ENCODE measurements around the gene VSX1.

The VSX1 gene

DNA sequence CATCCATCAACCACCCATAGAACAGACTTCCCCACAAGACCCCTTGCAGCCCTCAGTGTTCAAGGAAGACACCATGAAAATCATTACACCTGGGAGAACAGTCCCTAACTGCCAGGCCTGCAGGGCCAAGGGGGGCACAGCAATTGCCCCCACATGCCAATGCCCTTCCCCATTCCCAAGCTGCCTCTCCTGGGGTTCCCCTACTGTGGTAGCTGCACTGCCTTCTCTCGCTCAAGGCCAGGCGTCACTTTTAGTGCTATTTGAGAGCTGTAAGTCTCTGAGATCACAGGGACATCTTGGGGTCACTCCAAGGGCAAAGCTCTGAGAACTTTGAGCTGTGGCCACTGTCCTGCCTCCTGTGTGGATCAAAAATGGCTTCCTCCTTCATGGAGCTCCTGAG lies 18.0 kb downstream of the VSX1 start:
- no peak overlapping the region for H3K4me3 ChIP-seq (ENCODE audit: low read depth in 1 of 2, low read length in 2 of 2)
- H3K9me3 ChIP-seq (ENCODE audit: low read length) = no peaks in the 10 kb centered on the region
- H3K9ac ChIP-seq (ENCODE audit: low read length) = no peak overlapping the region
- no peaks in the 10 kb centered on the region for H3K36me3 ChIP-seq (ENCODE audit: insufficient read depth, low read length)
- no peak overlapping the region for H3K27ac ChIP-seq (ENCODE audit: low read depth, low read length)
- no peaks in the 10 kb centered on the region for H3K27me3 ChIP-seq (ENCODE audit: control insufficient read depth in 1 of 2, insufficient read depth in 2 of 2, low read length in 2 of 2)
- peaks cover 17% of the 10 kb centered on the region for H3K4me1 ChIP-seq (ENCODE audit: insufficient read depth, low read length)

DNA sequence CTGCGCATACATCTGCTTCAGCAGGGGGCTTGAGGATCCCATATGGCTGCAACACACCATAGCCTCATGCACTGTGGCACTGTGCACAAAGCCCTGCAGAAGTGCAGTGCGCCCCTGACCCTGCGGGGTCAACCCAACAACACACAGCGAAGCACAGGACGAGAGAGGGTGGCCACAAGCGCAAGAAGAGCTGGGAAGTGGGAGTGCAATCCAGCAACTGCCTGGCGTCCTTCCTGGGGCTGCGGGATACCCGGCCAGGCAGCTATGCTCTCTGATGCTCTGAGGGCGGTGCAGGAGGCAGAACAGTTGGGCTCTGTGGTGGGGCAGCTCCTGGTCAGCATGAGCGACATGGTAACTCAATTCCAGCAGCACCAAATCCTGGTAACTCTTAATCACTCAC lies 18.4 kb downstream of the VSX1 start:
- Histone ChIP-seq H3K4me3 (ENCODE audit: low read depth in 1 of 2, low read length in 2 of 2) (no peak overlapping the region), H3K9me3 (ENCODE audit: low read length) (no peaks in the 10 kb centered on the region), H3K27ac (ENCODE audit: low read depth, low read length) (no peak overlapping the region), H3K4me1 (ENCODE audit: insufficient read depth, low read length) (peaks cover 19% of the 10 kb centered on the region), H3K9ac (ENCODE audit: low read length) (no peak overlapping the region), H3K27me3 (ENCODE audit: control insufficient read depth in 1 of 2, insufficient read depth in 2 of 2, low read length in 2 of 2) (no peaks in the 10 kb centered on the region), H3K36me3 (ENCODE audit: insufficient read depth, low read length) (no peaks in the 10 kb centered on the region)

DNA sequence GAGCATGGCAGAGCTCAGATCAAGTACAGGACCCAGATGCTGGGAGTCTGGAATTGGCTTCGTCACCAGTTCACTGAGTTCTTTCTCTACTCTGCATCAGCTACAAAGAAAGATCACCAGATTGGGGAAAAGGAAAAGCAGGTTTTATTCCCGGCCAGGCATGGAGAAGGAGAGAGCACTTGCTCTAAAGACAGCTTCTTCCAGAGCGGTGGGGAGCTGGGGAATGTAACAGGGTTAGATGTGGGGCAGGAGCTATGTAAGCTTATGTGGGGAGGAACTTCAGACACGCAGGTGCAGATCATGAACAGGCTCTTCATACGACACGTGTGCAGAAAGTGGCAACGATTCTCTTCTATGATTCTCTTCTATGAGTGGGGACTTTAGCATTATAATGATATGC lies 19.1 kb downstream of the VSX1 start:
- Histone ChIP-seq H3K9ac (ENCODE audit: low read length) (no peak overlapping the region), H3K36me3 (ENCODE audit: insufficient read depth, low read length) (no peaks in the 10 kb centered on the region), H3K27ac (ENCODE audit: low read depth, low read length) (no peak overlapping the region), H3K27me3 (ENCODE audit: control insufficient read depth in 1 of 2, insufficient read depth in 2 of 2, low read length in 2 of 2) (no peaks in the 10 kb centered on the region), H3K9me3 (ENCODE audit: low read length) (no peaks in the 10 kb centered on the region), H3K4me3 (ENCODE audit: low read depth in 1 of 2, low read length in 2 of 2) (no peak overlapping the region), H3K4me1 (ENCODE audit: insufficient read depth, low read length) (peaks cover 19% of the 10 kb centered on the region)

DNA sequence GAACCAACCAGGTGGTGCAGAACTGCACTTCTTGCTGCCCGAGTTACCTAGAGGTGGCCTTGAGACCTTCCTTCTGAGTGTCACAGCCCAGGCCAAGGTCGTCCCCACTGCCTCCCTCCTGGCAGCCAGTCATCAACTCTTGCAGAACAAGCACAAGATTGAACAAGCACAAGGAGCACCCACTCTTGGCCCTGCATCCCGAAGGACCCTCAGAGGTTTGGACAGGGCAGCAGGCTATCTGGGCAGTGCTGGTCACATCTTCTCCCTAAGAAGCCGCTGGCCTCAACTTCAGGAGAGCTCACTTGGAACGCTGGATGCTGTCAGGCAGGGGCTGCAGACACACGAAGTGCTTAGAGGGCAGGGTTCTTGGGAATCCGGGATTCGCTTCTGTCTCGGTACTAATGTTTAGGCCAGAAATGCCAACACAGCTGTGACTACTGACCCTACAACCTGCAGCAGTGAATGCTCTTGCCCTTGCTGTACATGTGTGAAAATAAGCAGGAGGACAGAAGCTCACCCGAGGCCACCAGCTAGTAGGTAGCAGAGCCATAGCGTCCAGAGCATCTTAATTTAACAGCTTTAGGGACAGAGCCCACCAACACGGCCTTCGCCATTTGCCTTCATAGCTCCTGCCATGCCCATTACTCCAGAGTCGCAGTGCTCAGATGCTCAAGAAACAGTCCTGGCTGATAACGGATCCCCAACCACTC lies 20.0 kb downstream of the VSX1 start:
- no peaks in the 10 kb centered on the region for H3K36me3 ChIP-seq (ENCODE audit: insufficient read depth, low read length)
- H3K9ac ChIP-seq (ENCODE audit: low read length) = no peak overlapping the region
- no peak overlapping the region for H3K27ac ChIP-seq (ENCODE audit: low read depth, low read length)
- H3K9me3 ChIP-seq (ENCODE audit: low read length) = no peaks in the 10 kb centered on the region
- H3K4me3 ChIP-seq (ENCODE audit: low read depth in 1 of 2, low read length in 2 of 2) = no peak overlapping the region
- peaks cover 19% of the 10 kb centered on the region for H3K4me1 ChIP-seq (ENCODE audit: insufficient read depth, low read length)
- H3K27me3 ChIP-seq (ENCODE audit: control insufficient read depth in 1 of 2, insufficient read depth in 2 of 2, low read length in 2 of 2) = no peaks in the 10 kb centered on the region

DNA sequence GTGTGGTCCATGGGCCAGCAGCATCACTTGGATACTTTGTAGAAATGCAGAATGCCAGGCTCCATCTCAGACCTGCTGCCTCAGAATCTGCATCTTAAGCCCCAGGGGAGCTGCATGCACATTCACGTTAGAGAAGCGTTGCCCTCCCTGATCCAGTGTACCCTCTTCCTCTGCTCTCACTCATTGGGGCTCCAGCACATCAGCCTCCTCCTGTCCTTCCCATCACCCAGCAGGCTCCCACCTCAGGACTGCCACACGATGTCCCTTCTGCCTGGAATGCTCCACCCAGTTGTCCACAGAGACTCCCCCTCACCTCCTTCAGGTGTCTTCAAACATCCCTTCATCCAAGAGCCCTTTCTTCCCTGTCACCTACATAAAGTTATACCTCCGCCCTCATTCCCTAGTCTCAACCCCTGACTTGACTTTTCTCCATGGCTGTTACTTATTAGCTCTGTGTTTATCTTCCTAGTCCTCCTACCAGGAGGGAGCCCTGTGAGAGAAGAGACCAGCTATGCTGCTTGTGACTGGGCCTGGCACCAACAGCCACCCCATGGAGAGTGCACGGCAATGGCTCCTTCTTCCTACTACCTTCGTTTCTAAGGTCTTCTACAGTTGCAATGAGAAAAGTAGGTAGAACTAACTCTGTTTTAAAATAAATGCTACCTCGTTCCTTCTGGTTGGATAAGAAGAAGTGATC lies 20.7 kb downstream of the VSX1 start:
- H3K4me1 ChIP-seq (ENCODE audit: insufficient read depth, low read length) = peaks cover 25% of the 10 kb centered on the region
- H3K36me3 ChIP-seq (ENCODE audit: insufficient read depth, low read length) = no peaks in the 10 kb centered on the region
- no peaks in the 10 kb centered on the region for H3K9me3 ChIP-seq (ENCODE audit: low read length)
- no peak overlapping the region for H3K4me3 ChIP-seq (ENCODE audit: low read depth in 1 of 2, low read length in 2 of 2)
- H3K27ac ChIP-seq (ENCODE audit: low read depth, low read length) = no peak overlapping the region
- H3K9ac ChIP-seq (ENCODE audit: low read length) = no peak overlapping the region
- no peaks in the 10 kb centered on the region for H3K27me3 ChIP-seq (ENCODE audit: control insufficient read depth in 1 of 2, insufficient read depth in 2 of 2, low read length in 2 of 2)

DNA sequence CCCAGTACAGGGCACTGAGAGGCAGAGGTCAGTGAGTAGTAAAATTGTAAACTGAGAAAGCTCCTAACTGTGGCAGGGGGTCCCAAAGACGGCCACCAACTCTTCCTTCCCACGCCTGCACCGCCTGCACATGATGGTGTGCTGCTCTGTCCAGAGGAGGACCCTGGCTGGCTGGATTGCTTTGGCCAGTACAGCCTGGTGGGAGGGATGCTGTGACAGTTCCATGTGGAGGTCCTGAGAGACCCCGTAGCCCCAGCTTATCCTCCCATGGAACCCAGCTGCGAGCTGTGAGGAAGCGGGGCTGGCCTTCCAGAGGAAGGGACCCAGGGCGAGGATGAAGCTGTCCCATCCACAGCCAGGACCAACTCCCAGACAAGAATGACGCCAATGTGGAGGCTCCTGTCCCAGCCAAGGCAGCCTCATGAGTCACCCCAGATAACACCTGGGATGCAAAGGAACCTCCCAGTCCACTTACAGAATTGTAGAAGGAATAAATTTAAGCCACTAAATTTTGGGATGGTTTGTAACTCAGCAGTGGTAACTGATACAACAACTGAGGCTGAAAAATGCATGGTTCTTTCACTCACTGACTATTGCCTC lies 22.0 kb downstream of the VSX1 start:
- Histone ChIP-seq H3K27ac (ENCODE audit: low read depth, low read length) (peak overlapping the region; percentile 94), H3K4me3 (ENCODE audit: low read depth in 1 of 2, low read length in 2 of 2) (no peak overlapping the region), H3K9me3 (ENCODE audit: low read length) (no peaks in the 10 kb centered on the region), H3K4me1 (ENCODE audit: insufficient read depth, low read length) (peaks cover 29% of the 10 kb centered on the region), H3K9ac (ENCODE audit: low read length) (no peak overlapping the region), H3K36me3 (ENCODE audit: insufficient read depth, low read length) (no peaks in the 10 kb centered on the region), H3K27me3 (ENCODE audit: control insufficient read depth in 1 of 2, insufficient read depth in 2 of 2, low read length in 2 of 2) (no peaks in the 10 kb centered on the region)

DNA sequence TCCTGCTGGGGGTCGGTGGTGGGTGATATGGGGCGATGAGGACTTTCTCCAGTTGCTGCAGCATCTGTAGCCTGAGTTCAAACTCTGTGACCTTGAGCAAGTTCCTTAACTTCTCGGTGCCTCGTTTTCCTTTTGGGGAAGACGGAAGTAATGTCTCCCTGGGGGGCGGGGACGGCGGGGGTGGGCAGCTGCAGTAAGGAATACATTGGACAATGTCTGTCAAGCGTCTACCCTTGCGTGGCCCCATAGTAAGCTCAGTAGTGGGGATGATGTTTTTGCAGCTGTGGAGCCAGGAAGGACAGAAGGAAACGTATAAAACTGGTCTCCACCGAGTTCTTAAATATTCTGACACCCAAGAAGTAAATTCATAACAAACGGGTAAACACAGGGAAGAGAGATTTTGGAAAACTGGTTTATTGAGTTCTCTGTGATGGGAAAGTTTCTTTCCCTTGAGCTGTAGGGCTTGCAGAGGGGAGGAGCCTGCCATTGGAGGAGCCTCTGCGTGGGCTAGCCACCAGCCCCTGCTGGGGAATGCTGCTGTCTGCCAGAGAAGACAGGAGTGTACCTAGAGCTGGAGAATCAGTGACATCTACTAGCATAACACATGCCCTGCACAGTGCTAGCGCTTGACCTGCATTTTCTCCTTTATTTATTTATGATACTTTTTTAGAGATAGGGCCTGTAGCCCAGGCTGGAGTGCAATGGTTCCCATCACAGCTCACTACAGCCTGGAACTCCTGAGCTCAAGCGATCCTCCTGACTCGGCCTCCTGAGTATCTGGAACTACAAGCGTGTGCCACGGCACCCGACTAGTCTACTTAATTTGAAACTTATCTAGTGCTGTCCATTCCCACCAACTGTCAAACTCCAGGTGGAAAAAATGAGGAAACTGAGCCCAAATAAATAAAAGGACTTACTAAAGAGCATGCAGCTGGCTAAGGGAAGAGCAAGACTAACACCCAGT lies 22.8 kb downstream of the VSX1 start:
- Histone ChIP-seq H3K4me3 (ENCODE audit: low read depth in 1 of 2, low read length in 2 of 2) (peak overlapping the region; percentile 80 to 89), H3K9me3 (ENCODE audit: low read length) (no peaks in the 10 kb centered on the region), H3K9ac (ENCODE audit: low read length) (peak overlapping the region; percentile 52), H3K4me1 (ENCODE audit: insufficient read depth, low read length) (peaks cover 38% of the 10 kb centered on the region), H3K36me3 (ENCODE audit: insufficient read depth, low read length) (no peaks in the 10 kb centered on the region), H3K27me3 (ENCODE audit: control insufficient read depth in 1 of 2, insufficient read depth in 2 of 2, low read length in 2 of 2) (no peaks in the 10 kb centered on the region), H3K27ac (ENCODE audit: low read depth, low read length) (peak overlapping the region; percentile 94)

DNA sequence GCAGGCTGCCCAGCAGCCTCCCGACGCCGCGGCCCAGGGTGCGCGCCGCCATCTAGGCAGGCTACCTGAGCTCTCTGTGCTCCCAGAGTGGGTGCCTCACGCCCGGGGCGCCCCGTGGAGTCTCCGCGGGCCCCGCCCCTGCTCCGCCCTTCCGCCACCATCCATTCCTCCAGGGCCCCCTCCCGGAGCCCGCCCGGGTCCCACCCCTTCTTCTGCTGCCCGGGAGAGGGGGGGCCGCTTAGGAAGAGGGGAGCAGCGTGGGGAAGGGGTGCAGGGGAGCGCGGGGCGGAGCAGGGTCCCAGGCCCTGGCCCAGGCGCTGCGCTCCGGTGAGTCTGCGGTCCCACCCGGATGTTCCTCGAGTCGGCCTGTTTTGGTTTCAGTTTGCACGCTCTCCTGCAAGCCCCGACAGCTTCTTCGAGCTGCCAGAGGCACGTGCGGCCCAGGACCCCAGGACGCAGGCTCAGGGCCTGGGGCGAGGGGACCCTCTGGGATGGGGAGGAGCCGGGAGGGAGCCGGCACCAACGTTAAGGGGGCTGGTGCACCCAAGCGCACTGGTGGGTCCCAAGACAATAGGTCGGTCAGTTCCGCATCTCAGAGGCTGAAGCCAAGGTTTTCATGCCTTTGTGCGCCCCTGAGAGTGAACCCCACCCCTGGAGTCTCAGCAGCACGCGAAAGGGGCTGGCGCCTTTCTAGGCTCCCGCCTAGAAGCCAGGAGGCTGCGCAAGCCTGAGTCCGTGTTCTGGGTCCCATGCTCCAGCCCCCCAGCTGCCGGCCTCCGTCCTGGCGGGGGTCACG lies 23.7 kb downstream of the VSX1 start, which contains the start of gene ACSS1:
TSS of gene ACSS1 (minus strand) at position 89 of the 796 bp plus-strand sequence. CDS start at position 52, 37 bp downstream.
- peaks cover 47% of the 10 kb centered on the region for H3K4me1 ChIP-seq (ENCODE audit: insufficient read depth, low read length)
- H3K36me3 ChIP-seq (ENCODE audit: insufficient read depth, low read length) = no peaks in the 10 kb centered on the region
- H3K4me3 ChIP-seq (ENCODE audit: low read depth in 1 of 2, low read length in 2 of 2) = peak within 1 kb of the TSS; percentile 80 to 89
- no peaks in the 10 kb centered on the region for H3K27me3 ChIP-seq (ENCODE audit: control insufficient read depth in 1 of 2, insufficient read depth in 2 of 2, low read length in 2 of 2)
- H3K27ac ChIP-seq (ENCODE audit: low read depth, low read length) = peak within 1 kb of the TSS; percentile 94
- H3K9ac ChIP-seq (ENCODE audit: low read length) = peak within 1 kb of the TSS; percentile 52
- no peaks in the 10 kb centered on the region for H3K9me3 ChIP-seq (ENCODE audit: low read length)

DNA sequence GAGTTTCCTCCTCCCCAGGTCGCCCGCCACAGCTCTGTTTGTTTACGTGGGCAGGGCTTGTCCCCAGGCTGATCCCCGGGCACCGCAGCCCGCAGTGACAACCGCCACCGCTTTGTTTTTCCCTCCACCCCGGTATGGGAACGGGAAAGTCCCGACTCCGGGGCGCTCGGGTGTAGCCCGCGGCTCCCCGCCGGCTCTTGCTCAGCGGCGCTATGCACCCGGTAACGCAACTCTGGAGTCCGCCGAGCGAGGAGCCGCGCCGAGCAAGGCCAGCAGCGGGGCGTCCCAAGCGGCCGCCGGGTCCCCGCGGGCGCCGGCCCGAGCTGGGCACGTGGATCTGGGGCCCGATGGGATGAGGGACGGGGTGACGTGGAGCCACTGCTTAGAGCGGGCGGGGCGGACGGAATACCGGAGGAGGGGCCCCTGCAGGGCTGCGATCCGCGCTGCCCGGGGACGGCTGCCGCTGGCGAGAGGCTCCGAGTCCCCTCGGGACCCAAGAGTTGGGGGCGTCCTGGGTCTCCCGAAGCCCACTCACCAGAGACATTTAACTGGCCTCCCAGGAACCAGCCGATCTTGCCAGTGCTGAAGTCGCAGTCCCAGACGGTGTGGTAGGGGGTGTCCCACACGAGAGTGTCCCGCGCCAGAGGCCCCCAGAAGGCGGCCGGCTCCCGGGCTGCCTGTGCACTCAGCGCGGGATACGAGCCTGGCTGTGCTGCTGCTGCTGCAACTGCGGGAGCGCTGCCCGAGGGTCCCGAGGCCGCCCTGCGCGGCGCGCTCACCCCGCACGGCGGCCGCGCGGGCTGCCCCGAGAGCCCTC lies 24.5 kb downstream of the VSX1 start:
- Histone ChIP-seq H3K9ac (ENCODE audit: low read length) (peak overlapping the region; percentile 45), H3K27ac (ENCODE audit: low read depth, low read length) (peak overlapping the region; percentile 94), H3K4me1 (ENCODE audit: insufficient read depth, low read length) (peaks cover 54% of the 10 kb centered on the region), H3K27me3 (ENCODE audit: control insufficient read depth in 1 of 2, insufficient read depth in 2 of 2, low read length in 2 of 2) (no peaks in the 10 kb centered on the region), H3K36me3 (ENCODE audit: insufficient read depth, low read length) (no peaks in the 10 kb centered on the region), H3K4me3 (ENCODE audit: low read depth in 1 of 2, low read length in 2 of 2) (peak overlapping the region; percentile 80 to 89), H3K9me3 (ENCODE audit: low read length) (no peaks in the 10 kb centered on the region)

DNA sequence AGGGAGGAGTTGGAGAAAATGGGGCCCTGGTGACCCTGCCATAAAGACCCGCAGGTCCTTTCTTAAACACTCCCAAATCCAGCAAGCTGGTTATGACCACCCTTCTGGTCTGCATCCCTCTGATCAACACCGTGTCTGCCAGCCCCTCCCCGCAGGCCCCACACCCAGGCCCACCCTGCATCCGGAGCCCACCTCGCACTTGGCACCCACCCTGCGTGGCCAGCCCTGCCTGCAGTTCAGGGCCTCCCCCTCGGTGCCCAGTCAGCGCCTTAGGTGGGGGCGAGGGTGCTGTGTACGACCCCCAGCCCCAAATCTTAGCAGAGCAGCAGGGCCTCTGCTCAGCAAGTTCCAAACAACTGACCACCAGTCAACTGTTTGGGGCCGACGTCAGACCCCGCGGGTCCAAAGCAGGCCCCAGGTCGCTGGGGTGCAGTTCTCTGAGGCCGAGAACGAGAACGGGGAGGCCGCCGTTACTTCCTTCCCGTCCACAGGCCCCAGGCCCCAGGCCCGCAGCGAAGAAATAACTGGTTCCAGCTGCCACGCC lies 25.2 kb downstream of the VSX1 start:
- peaks cover 61% of the 10 kb centered on the region for H3K4me1 ChIP-seq (ENCODE audit: insufficient read depth, low read length)
- no peaks in the 10 kb centered on the region for H3K9me3 ChIP-seq (ENCODE audit: low read length)
- H3K27me3 ChIP-seq (ENCODE audit: control insufficient read depth in 1 of 2, insufficient read depth in 2 of 2, low read length in 2 of 2) = no peaks in the 10 kb centered on the region
- H3K9ac ChIP-seq (ENCODE audit: low read length) = peak overlapping the region; percentile 40
- H3K4me3 ChIP-seq (ENCODE audit: low read depth in 1 of 2, low read length in 2 of 2) = peak overlapping the region; percentile 80 to 89
- no peaks in the 10 kb centered on the region for H3K36me3 ChIP-seq (ENCODE audit: insufficient read depth, low read length)
- H3K27ac ChIP-seq (ENCODE audit: low read depth, low read length) = peak overlapping the region; percentile 94

Measured in muscle layer of colon (tissue), 2 donors.